ENCODE results near the gene LZTR1. TPM values are rescaled to one million over a fixed set of nuclear protein-coding genes. Genes with fewer than 3 reads are reported as not detected.

The LZTR1 gene
- total and polyA plus RNA-seq, 2 of the 8 experiments (the other 6 are each of a cell fraction or from before 2014, with no cell fraction given), result 22.3 to 31.0 TPM

- TF ChIP-seq, protein P1, sequence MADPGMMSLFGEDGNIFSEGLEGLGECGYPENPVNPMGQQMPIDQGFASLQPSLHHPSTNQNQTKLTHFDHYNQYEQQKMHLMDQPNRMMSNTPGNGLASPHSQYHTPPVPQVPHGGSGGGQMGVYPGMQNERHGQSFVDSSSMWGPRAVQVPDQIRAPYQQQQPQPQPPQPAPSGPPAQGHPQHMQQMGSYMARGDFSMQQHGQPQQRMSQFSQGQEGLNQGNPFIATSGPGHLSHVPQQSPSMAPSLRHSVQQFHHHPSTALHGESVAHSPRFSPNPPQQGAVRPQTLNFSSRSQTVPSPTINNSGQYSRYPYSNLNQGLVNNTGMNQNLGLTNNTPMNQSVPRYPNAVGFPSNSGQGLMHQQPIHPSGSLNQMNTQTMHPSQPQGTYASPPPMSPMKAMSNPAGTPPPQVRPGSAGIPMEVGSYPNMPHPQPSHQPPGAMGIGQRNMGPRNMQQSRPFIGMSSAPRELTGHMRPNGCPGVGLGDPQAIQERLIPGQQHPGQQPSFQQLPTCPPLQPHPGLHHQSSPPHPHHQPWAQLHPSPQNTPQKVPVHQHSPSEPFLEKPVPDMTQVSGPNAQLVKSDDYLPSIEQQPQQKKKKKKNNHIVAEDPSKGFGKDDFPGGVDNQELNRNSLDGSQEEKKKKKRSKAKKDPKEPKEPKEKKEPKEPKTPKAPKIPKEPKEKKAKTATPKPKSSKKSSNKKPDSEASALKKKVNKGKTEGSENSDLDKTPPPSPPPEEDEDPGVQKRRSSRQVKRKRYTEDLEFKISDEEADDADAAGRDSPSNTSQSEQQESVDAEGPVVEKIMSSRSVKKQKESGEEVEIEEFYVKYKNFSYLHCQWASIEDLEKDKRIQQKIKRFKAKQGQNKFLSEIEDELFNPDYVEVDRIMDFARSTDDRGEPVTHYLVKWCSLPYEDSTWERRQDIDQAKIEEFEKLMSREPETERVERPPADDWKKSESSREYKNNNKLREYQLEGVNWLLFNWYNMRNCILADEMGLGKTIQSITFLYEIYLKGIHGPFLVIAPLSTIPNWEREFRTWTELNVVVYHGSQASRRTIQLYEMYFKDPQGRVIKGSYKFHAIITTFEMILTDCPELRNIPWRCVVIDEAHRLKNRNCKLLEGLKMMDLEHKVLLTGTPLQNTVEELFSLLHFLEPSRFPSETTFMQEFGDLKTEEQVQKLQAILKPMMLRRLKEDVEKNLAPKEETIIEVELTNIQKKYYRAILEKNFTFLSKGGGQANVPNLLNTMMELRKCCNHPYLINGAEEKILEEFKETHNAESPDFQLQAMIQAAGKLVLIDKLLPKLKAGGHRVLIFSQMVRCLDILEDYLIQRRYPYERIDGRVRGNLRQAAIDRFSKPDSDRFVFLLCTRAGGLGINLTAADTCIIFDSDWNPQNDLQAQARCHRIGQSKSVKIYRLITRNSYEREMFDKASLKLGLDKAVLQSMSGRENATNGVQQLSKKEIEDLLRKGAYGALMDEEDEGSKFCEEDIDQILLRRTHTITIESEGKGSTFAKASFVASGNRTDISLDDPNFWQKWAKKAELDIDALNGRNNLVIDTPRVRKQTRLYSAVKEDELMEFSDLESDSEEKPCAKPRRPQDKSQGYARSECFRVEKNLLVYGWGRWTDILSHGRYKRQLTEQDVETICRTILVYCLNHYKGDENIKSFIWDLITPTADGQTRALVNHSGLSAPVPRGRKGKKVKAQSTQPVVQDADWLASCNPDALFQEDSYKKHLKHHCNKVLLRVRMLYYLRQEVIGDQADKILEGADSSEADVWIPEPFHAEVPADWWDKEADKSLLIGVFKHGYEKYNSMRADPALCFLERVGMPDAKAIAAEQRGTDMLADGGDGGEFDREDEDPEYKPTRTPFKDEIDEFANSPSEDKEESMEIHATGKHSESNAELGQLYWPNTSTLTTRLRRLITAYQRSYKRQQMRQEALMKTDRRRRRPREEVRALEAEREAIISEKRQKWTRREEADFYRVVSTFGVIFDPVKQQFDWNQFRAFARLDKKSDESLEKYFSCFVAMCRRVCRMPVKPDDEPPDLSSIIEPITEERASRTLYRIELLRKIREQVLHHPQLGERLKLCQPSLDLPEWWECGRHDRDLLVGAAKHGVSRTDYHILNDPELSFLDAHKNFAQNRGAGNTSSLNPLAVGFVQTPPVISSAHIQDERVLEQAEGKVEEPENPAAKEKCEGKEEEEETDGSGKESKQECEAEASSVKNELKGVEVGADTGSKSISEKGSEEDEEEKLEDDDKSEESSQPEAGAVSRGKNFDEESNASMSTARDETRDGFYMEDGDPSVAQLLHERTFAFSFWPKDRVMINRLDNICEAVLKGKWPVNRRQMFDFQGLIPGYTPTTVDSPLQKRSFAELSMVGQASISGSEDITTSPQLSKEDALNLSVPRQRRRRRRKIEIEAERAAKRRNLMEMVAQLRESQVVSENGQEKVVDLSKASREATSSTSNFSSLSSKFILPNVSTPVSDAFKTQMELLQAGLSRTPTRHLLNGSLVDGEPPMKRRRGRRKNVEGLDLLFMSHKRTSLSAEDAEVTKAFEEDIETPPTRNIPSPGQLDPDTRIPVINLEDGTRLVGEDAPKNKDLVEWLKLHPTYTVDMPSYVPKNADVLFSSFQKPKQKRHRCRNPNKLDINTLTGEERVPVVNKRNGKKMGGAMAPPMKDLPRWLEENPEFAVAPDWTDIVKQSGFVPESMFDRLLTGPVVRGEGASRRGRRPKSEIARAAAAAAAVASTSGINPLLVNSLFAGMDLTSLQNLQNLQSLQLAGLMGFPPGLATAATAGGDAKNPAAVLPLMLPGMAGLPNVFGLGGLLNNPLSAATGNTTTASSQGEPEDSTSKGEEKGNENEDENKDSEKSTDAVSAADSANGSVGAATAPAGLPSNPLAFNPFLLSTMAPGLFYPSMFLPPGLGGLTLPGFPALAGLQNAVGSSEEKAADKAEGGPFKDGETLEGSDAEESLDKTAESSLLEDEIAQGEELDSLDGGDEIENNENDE (IDR thresholded peaks at IDR 0.05; ENCODE audit: insufficient replicate concordance, low read length), result no peak
- TF ChIP-seq RAD21 (IDR thresholded peaks at IDR 0.05 in 1 of 2, conservative IDR thresholded peaks at IDR 0.05 in 1 of 2; ENCODE audit: low read depth in 2 of 2, low read length in 2 of 2), result 0 out of 4 replicates have a peak, but pooled peaks of 1 of the 2 experiments have one; percentile 6
Measured at GRCh38 chr22:21022955-21023614, 41.0 kb downstream of the LZTR1 start (continued).
